IPS DF 6.9 (cell line): ENCODE results near the gene CCNY.

Experiments used
- DNase-seq: peaks from one replicate; pipeline ENCODE4 v3.0.0-alpha.2; 2013; ENCODE audit warnings: low read depth, low spot score
- H3K27ac ChIP-seq: one replicate; pipeline ENCODE4 v1.5.1; 2013; ENCODE audit warnings: low read length, control low read depth
- H3K27me3 ChIP-seq: 2 replicates; pipeline ENCODE4 v1.6.1; 2013; ENCODE audit warnings: mild to moderate bottlenecking, low read length; ENCODE audit not compliant: control insufficient read depth, insufficient read depth
- H3K36me3 ChIP-seq: 2 replicates; pipeline ENCODE4 v1.6.1; 2013; ENCODE audit warnings: low read length; ENCODE audit not compliant: control insufficient read depth, insufficient read depth
- H3K4me1 ChIP-seq: 2 replicates; pipeline ENCODE4 v1.6.1; 2013; ENCODE audit warnings: low read length; ENCODE audit not compliant: control insufficient read depth, insufficient read depth
- H3K4me3 ChIP-seq: 2 replicates; pipeline ENCODE4 v1.5.1; 2013; ENCODE audit warnings: mild to moderate bottlenecking, low read length
- H3K9me3 ChIP-seq: 2 replicates; pipeline ENCODE4 v1.6.1; 2013; ENCODE audit warnings: low read length, inconsistent platforms; ENCODE audit not compliant: control insufficient read depth, insufficient read depth
- WGBS: extraction: QIAGEN DNeasy Blood & Tissue Kit; methylation state at CpG from one replicate; pipeline ENCODE4 v1.1.7; 2013; ENCODE audit warnings: mixed read lengths, missing lambda C conversion rate; ENCODE audit not compliant: insufficient read length, insufficient coverage; 5-methylcytosine and 5-hydroxymethylcytosine counted together

The CCNY gene

GRCh38 chr10:35578618-35578956 is 242.3 kb downstream of the CCNY start:
- Histone ChIP-seq H3K27ac (no peak overlapping the region), H3K36me3 (no peaks in the 10 kb centered on the region), H3K4me3 (no peak overlapping the region), H3K4me1 (peaks cover 2% of the 10 kb centered on the region; the same call in 1 of the 2 replicates), H3K9me3 (no peaks in the 10 kb centered on the region), H3K27me3 (no peaks in the 10 kb centered on the region)
- WGBS: no CpG with 5 or more reads among the region's 4 CpGs
- DNase-seq: no peak

GRCh38 chr10:35579116-35579515 is 242.8 kb downstream of the CCNY start:
- peaks cover 2% of the 10 kb centered on the region; the same call in 1 of the 2 replicates for H3K4me1 ChIP-seq
- no peaks in the 10 kb centered on the region for H3K9me3 ChIP-seq
- no peak overlapping the region for H3K27ac ChIP-seq
- no CpG with 5 or more reads among the region's 3 CpGs for WGBS
- no peaks in the 10 kb centered on the region for H3K27me3 ChIP-seq
- H3K4me3 ChIP-seq: no peak overlapping the region
- DNase-seq: no peak
- H3K36me3 ChIP-seq: no peaks in the 10 kb centered on the region

GRCh38 chr10:35579726-35580422 is 243.6 kb downstream of the CCNY start:
- no peak for DNase-seq
- no CpG with 5 or more reads among the region's 12 CpGs for WGBS
- no peaks in the 10 kb centered on the region for H3K9me3 ChIP-seq
- no peaks in the 10 kb centered on the region for H3K27me3 ChIP-seq
- no peaks in the 10 kb centered on the region for H3K36me3 ChIP-seq
- no peaks in the 10 kb centered on the region for H3K4me1 ChIP-seq
- H3K4me3 ChIP-seq: no peak overlapping the region
- H3K27ac ChIP-seq: no peak overlapping the region

- Histone ChIP-seq H3K4me1 (no peaks in the 10 kb centered on the region), H3K27ac (no peak overlapping the region), H3K9me3 (no peaks in the 10 kb centered on the region), H3K27me3 (no peaks in the 10 kb centered on the region), H3K36me3 (no peaks in the 10 kb centered on the region), H3K4me3 (no peak overlapping the region)
- no peak for DNase-seq
- no CpG with 5 or more reads among the region's 3 CpGs for WGBS
These were observed 244.1 kb downstream of the CCNY start for GRCh38 chr10:35580423-35580770.

- H3K36me3 ChIP-seq: no peaks in the 10 kb centered on the region
- WGBS: no CpG with 5 or more reads among the region's 6 CpGs
- H3K4me1 ChIP-seq: no peaks in the 10 kb centered on the region
- no peak for DNase-seq
- no peaks in the 10 kb centered on the region for H3K9me3 ChIP-seq
- no peaks in the 10 kb centered on the region for H3K27me3 ChIP-seq
- no peak overlapping the region for H3K27ac ChIP-seq
- no peak overlapping the region for H3K4me3 ChIP-seq
These were observed 245.3 kb downstream of the CCNY start for GRCh38 chr10:35581655-35582054.

- no peaks in the 10 kb centered on the region for H3K27me3 ChIP-seq
- H3K36me3 ChIP-seq: no peaks in the 10 kb centered on the region
- no peak overlapping the region for H3K27ac ChIP-seq
- no peak overlapping the region for H3K4me3 ChIP-seq
- H3K9me3 ChIP-seq: no peaks in the 10 kb centered on the region
- WGBS: no CpG with 5 or more reads among the region's 9 CpGs
- no peak for DNase-seq
- H3K4me1 ChIP-seq: no peaks in the 10 kb centered on the region
These were observed 248.6 kb downstream of the CCNY start for GRCh38 chr10:35584946-35585345.

GRCh38 chr10:35585356-35585755 is 249.0 kb downstream of the CCNY start:
- Histone ChIP-seq H3K4me1 (no peaks in the 10 kb centered on the region), H3K27ac (no peak overlapping the region), H3K4me3 (no peak overlapping the region), H3K36me3 (no peaks in the 10 kb centered on the region), H3K9me3 (no peaks in the 10 kb centered on the region), H3K27me3 (no peaks in the 10 kb centered on the region)
- no peak for DNase-seq
- no CpG with 5 or more reads among the region's 11 CpGs for WGBS

GRCh38 chr10:35585903-35586535 is 249.7 kb downstream of the CCNY start:
- Histone ChIP-seq H3K27ac (no peak overlapping the region), H3K4me1 (no peaks in the 10 kb centered on the region), H3K27me3 (no peaks in the 10 kb centered on the region), H3K9me3 (no peaks in the 10 kb centered on the region), H3K4me3 (no peak overlapping the region), H3K36me3 (no peaks in the 10 kb centered on the region)
- DNase-seq: no peak
- no CpG with 5 or more reads among the region's 8 CpGs for WGBS

- no peak for DNase-seq
- Histone ChIP-seq H3K4me1 (peaks cover 3% of the 10 kb centered on the region; the same call in 1 of the 2 replicates), H3K4me3 (no peak overlapping the region), H3K36me3 (no peaks in the 10 kb centered on the region), H3K9me3 (no peaks in the 10 kb centered on the region), H3K27me3 (no peaks in the 10 kb centered on the region), H3K27ac (no peak overlapping the region)
These were observed 252.5 kb downstream of the CCNY start for GRCh38 chr10:35588836-35589235.

GRCh38 chr10:35592441-35592840 is 256.1 kb downstream of the CCNY start:
- Histone ChIP-seq H3K27me3 (no peaks in the 10 kb centered on the region), H3K9me3 (no peaks in the 10 kb centered on the region), H3K4me1 (peaks cover 6% of the 10 kb centered on the region; the same call in 1 of the 2 replicates), H3K36me3 (no peaks in the 10 kb centered on the region), H3K4me3 (no peak overlapping the region), H3K27ac (no peak overlapping the region)
- WGBS: no CpG with 5 or more reads among the region's 4 CpGs
- DNase-seq: no peak
